Transverse colon (tissue), 4 donors: Measurements from ENCODE around the gene WDR31. TPM values are rescaled to one million over a fixed set of nuclear protein-coding genes. Genes with fewer than 3 reads are reported as not detected.

Experiments used
- DNase-seq: peaks from one replicate; pipeline ENCODE4 v3.0.0-alpha.2; 2019
- H3K27ac ChIP-seq, 4 donors: fragments of 200-600 bp; sonication (generic); 2 replicates each; pipeline ENCODE4 v1.5.1; 2016 to 2018; ENCODE audit warnings: inconsistent platforms in 4 of 4
- H3K27me3 ChIP-seq: fragments of 200-600 bp; sonication (generic); 2 replicates; pipeline ENCODE4 v1.5.1; 2017; ENCODE audit warnings: inconsistent platforms
- H3K36me3 ChIP-seq, 4 donors: fragments of 200-600 bp; sonication (generic); 2 replicates each; pipeline ENCODE4 v1.5.1; 2017 to 2019; ENCODE audit warnings: inconsistent platforms in 4 of 4
- H3K4me1 ChIP-seq, 4 donors: fragments of 200-600 bp; sonication (generic); 2 replicates each; pipeline ENCODE4 v1.5.1; 2017 to 2020; ENCODE audit warnings: inconsistent platforms in 4 of 4
- H3K4me3 ChIP-seq, 4 donors: fragments of 200-600 bp; sonication (generic); 1 replicate in 1 of 4; 2 replicates in 3 of 4; pipeline versions ENCODE4 v1.5.1 to v1.6.1; 2017 to 2019; ENCODE audit warnings: inconsistent platforms in 4 of 4
- H3K9me3 ChIP-seq, 2 donors: fragments of 200-600 bp; sonication (generic); 2 replicates each; pipeline ENCODE4 v1.5.1; 2017 to 2019; ENCODE audit warnings: inconsistent platforms in 2 of 2
- CTCF ChIP-seq, 5 experiments: fragments of 200-600 bp in 3 of 5; fragments of 450-650 bp in 2 of 5; sonication (generic) in 3 of 5; IDR thresholded peaks; 1 replicate in 2 of 5; 2 replicates in 3 of 5; pipeline ENCODE4 v1.5.1; 2016 to 2017; ENCODE audit warnings: antibody characterized with exemption in 5 of 5, inconsistent platforms in 3 of 5, mild to moderate bottlenecking in 2 of 5, moderate library complexity in 1 of 5
- EP300 ChIP-seq: sonication (generic); formaldehyde crosslinking; IDR thresholded peaks from one replicate; pipeline ENCODE4 v1.6.1; 2017; ENCODE audit warnings: antibody characterized with exemption, low read depth
- POLR2A ChIP-seq: fragments of 450-650 bp; IDR thresholded peaks from one replicate; pipeline ENCODE4 v1.6.1; 2016; ENCODE audit warnings: antibody characterized with exemption, mild to moderate bottlenecking, moderate library complexity
- POLR2AphosphoS5 ChIP-seq, 3 donors: sonication (generic); formaldehyde crosslinking; IDR thresholded peaks; one replicate each; pipeline ENCODE4 v1.6.1; 2016; ENCODE audit warnings: antibody characterized with exemption in 3 of 3
- WGBS, 2 donors: methylation state at CpG; one replicate each; pipeline ENCODE4 v1.1.5; 2018; ENCODE audit warnings: low coverage in 1 of 2; 5-methylcytosine and 5-hydroxymethylcytosine counted together
- in situ Hi-C, 4 donors: fragments of 200-750 bp; cut with MboI; loops; one replicate each; pipeline versions ENCODE4 v1.15.0 to v1.15.1; 2017; ENCODE audit warnings: low sequenced_read_pairs in 3 of 4, low pct_ligation_motif_present in 1 of 4, low pct_unique_long_range_greater_than_20kb in 1 of 4
- intact Hi-C: fragments of 100-400 bp; cut with DNase I; formaldehyde crosslinking; loops from one replicate; pipeline ENCODE4 v1.15.1; 2023; ENCODE audit warnings: low total_unique reads
- total RNA-seq, 4 donors: library from RNA; depleted of rRNA; stranded (reverse); fragments of >200 nt; gene quantifications; one replicate each; pipeline ENCODE4 v1.1.0, GENCODE V29; 2016

Gene WDR31
- total RNA-seq, 4 donors from 2014 or later: 0.60 to 3.0 (median 1.6) TPM

DNA sequence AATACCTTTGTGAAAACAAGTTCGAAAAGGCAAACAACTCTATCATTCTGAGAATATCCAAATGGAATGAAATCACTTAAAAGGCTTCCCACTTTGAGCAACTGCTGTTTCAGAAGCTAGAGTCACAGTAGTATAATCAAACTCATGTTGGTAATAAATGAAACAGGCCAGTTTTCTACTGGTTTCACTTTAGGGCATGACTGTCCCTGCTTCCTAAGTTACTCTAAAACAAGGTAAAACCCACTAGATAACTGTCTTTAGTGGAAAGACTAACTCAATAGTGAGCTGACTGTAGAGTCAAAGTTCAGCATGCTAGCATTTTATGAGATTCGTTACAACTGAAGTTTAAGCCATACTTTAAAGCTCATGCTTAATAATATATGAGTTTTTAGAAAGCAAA, 70.7 kb downstream of the WDR31 start:
- intact Hi-C loops (no loop called here), in situ Hi-C loops (no loop called here)
- H3K9me3 ChIP-seq: no peaks in the 10 kb centered on the region
- TF ChIP-seq EP300 (no peak), CTCF (IDR thresholded peaks at IDR 0.05) (no peak), POLR2AphosphoS5 (IDR thresholded peaks at IDR 0.05) (no peak), POLR2A (no peak)
- peaks cover 3 to 32% (median 9%) of the 10 kb centered on the region in 4 donors for H3K4me1 ChIP-seq
- 55 to 68% methylated on average over 2 of the region's 2 CpGs for WGBS, 2 donors
- H3K4me3 ChIP-seq: no peak overlapping the region
- H3K27ac ChIP-seq: peak overlapping the region in 3 of 4 donors; percentile 3 to 27 (median 6)
- H3K36me3 ChIP-seq: peaks cover 0 to 32% (median 14%) of the 10 kb centered on the region in 4 donors
- no peaks in the 10 kb centered on the region for H3K27me3 ChIP-seq
- no peak for DNase-seq

GRCh38 chr9:113267911-113268566, 72.0 kb downstream of the WDR31 start:
- Histone ChIP-seq H3K9me3 (no peaks in the 10 kb centered on the region), H3K27ac (peak overlapping the region in 3 of 4 donors; percentile 8 to 41 (median 9)), H3K4me1 (peaks cover 0 to 26% (median 6%) of the 10 kb centered on the region in 4 donors), H3K4me3 (no peak overlapping the region), H3K27me3 (no peaks in the 10 kb centered on the region), H3K36me3 (peaks cover 0 to 32% (median 14%) of the 10 kb centered on the region in 4 donors)
- no peak for DNase-seq
- 85 to 86% methylated on average over 4 of the region's 4 CpGs for WGBS, 2 donors
- in situ Hi-C loops: no loop called here
- TF ChIP-seq EP300: no peak
- intact Hi-C loops: no loop called here

GRCh38 chr9:113266174-113266573, 73.9 kb downstream of the WDR31 start:
- H3K36me3 ChIP-seq: peaks cover 0 to 14% (median 5%) of the 10 kb centered on the region in 4 donors
- DNase-seq: no peak
- intact Hi-C loops: no loop called here
- H3K27me3 ChIP-seq: no peaks in the 10 kb centered on the region
- 41 to 77% methylated on average over 3 of the region's 3 CpGs for WGBS, 2 donors
- TF ChIP-seq EP300: no peak
- no peak for TF ChIP-seq CTCF (IDR thresholded peaks at IDR 0.05)
- no peak for TF ChIP-seq POLR2AphosphoS5 (IDR thresholded peaks at IDR 0.05)
- TF ChIP-seq POLR2A: no peak
- no peak overlapping the region for H3K4me3 ChIP-seq
- H3K4me1 ChIP-seq: peaks cover 0 to 26% (median 6%) of the 10 kb centered on the region in 4 donors
- no peak overlapping the region for H3K27ac ChIP-seq
- in situ Hi-C loops: no loop called here
- H3K9me3 ChIP-seq: no peaks in the 10 kb centered on the region

Other genes with a start within 250 kb of the WDR31 start
- gene SLC31A2, start 189.3 kb downstream of the WDR31 start, total RNA-seq: 10 to 100 TPM in 3 of 4 donors, 1 to 10 TPM in 1; 4.4 to 81.6 (median 40.3) TPM
- 10 to 100 TPM; 21.4 to 33.8 (median 23.3) TPM for gene FKBP15, start 119.0 kb downstream of the WDR31 start, total RNA-seq
- 10 to 100 TPM in 2 of 4 donors, 1 to 10 TPM in 2; 5.8 to 36.2 (median 15.4) TPM for gene SLC31A1, start 118.7 kb downstream of the WDR31 start, total RNA-seq
- gene CDC26, start 64.7 kb downstream of the WDR31 start, total RNA-seq: 10 to 100 TPM; 15.7 to 43.8 (median 30.8) TPM
- gene PRPF4, start 64.6 kb downstream of the WDR31 start, total RNA-seq: 10 to 100 TPM in 2 of 4 donors, 1 to 10 TPM in 2; 5.0 to 13.7 (median 9.6) TPM
- gene RNF183, start 36.9 kb downstream of the WDR31 start, total RNA-seq: under 1 TPM in 2 of 4 donors, not detected in 2; 0.14 to 0.95 TPM
- 10 to 100 TPM in 3 of 4 donors, 1 to 10 TPM in 1; 9.0 to 36.8 (median 26.8) TPM for gene BSPRY, start 9.3 kb upstream of the WDR31 start, total RNA-seq
- gene HDHD3, start 36.7 kb upstream of the WDR31 start, total RNA-seq: 100 to 1,000 TPM; 156 to 269 (median 237) TPM
- gene ALAD, start 61.0 kb upstream of the WDR31 start, total RNA-seq: 100 to 1,000 TPM in 1 of 4 donors, 10 to 100 TPM in 3; 18.5 to 107 (median 63.0) TPM
- gene POLE3, start 70.4 kb upstream of the WDR31 start, total RNA-seq: 10 to 100 TPM in 3 of 4 donors, 1 to 10 TPM in 1; 4.2 to 58.7 (median 24.4) TPM
- gene C9orf43, start 70.5 kb upstream of the WDR31 start, total RNA-seq: under 1 TPM in 1 of 4 donors, not detected in 3; 0.75 TPM
- 100 to 1,000 TPM in 1 of 4 donors, 10 to 100 TPM in 3; 62.7 to 150 (median 80.9) TPM for gene RGS3, start 123.5 kb upstream of the WDR31 start, total RNA-seq